A549 (cell line): Measurements from ENCODE around the gene SUPT5H.

Experiments used
- CEBPB ChIP-seq, 2 experiments: fragments of >200 bp in 1 of 2; sonication (Bioruptor Twin) in 1 of 2; formaldehyde crosslinking in 1 of 2; IDR thresholded peaks; 2 replicates each; pipeline ENCODE4 v1.6.1; 2012 to 2016
- EP300 ChIP-seq, 2 experiments: fragments of >200 bp; sonication (Bioruptor Twin); formaldehyde crosslinking; IDR thresholded peaks; 2 replicates in 1 of 2; 3 replicates in 1 of 2; pipeline ENCODE4 v1.6.1; 2016 to 2017
- RNF2 ChIP-seq: fragments of 200-600 bp; sonication (generic); IDR thresholded peaks from 2 replicates; pipeline ENCODE4 v1.6.1; 2016; ENCODE audit warnings: low read depth, mild to moderate bottlenecking, antibody characterized with exemption, moderate library complexity, borderline replicate concordance
- TF ChIP-seq, protein P1 (sequence below): fragments of >200 bp; sonication (Bioruptor Twin); formaldehyde crosslinking; IDR thresholded peaks from 3 replicates; pipeline ENCODE4 v1.5.1; 2016

DNA sequence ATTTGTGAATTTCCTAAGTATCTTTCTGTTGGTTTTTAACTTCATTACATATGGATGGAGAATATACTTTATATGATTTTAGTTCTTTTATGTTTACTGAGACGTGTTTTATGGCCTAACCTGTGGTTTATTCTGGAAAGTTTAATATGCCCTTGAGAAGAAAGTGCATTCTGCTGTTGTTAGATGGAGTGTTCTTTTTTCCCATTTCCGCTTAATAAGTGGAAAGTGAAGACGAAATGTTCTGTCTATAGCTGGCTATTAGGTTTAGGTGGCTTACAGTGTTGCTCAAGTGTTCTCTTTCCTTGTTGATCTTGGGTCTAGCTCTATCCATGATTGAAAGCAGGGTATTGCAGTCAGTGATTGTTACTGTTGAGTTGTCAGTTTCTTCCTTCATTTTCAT is 18.0 kb downstream of the SUPT5H start:
- no peak for TF ChIP-seq EP300 (IDR thresholded peaks at IDR 0.05)
- no peak for TF ChIP-seq CEBPB (IDR thresholded peaks at IDR 0.05)
- TF ChIP-seq RNF2: no peak
- TF ChIP-seq, protein P1, sequence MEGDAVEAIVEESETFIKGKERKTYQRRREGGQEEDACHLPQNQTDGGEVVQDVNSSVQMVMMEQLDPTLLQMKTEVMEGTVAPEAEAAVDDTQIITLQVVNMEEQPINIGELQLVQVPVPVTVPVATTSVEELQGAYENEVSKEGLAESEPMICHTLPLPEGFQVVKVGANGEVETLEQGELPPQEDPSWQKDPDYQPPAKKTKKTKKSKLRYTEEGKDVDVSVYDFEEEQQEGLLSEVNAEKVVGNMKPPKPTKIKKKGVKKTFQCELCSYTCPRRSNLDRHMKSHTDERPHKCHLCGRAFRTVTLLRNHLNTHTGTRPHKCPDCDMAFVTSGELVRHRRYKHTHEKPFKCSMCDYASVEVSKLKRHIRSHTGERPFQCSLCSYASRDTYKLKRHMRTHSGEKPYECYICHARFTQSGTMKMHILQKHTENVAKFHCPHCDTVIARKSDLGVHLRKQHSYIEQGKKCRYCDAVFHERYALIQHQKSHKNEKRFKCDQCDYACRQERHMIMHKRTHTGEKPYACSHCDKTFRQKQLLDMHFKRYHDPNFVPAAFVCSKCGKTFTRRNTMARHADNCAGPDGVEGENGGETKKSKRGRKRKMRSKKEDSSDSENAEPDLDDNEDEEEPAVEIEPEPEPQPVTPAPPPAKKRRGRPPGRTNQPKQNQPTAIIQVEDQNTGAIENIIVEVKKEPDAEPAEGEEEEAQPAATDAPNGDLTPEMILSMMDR: no peak
